Anterior cingulate cortex (tissue), 58 donors: ENCODE results near the gene PPP1R9A.
A peak's percentile ranks its signal among the peaks of the same experiment; 100 is the strongest.

Source experiments
- DNase-seq, 58 donors: peaks; one replicate each; lab custom pipeline; 2025; lab: John Stamatoyannopoulos, UW

The PPP1R9A gene

GRCh38 chr7:95011995-95012394 lies 104.6 kb downstream of the PPP1R9A start:
- DNase-seq: no peak

GRCh38 chr7:95018021-95018420 lies 110.6 kb downstream of the PPP1R9A start:
- no peak for DNase-seq

- no peak for DNase-seq
Observed at GRCh38 chr7:95026018-95026417, 118.6 kb downstream of the PPP1R9A start.

GRCh38 chr7:95026421-95027072 lies 119.2 kb downstream of the PPP1R9A start:
- no peak for DNase-seq

GRCh38 chr7:95027234-95027872 lies 120.0 kb downstream of the PPP1R9A start:
- no peak for DNase-seq

- DNase-seq: no peak
Observed at GRCh38 chr7:95028683-95029082, 121.3 kb downstream of the PPP1R9A start.

- DNase-seq: no peak
Observed at GRCh38 chr7:95035295-95035694, 127.9 kb downstream of the PPP1R9A start.

- no peak for DNase-seq
Observed at GRCh38 chr7:95041031-95041430, 133.6 kb downstream of the PPP1R9A start.

- peak in 21 of 58 donors; percentile 3 to 65 (median 26) for DNase-seq
Observed at GRCh38 chr7:95045236-95045923, 138.0 kb downstream of the PPP1R9A start.

GRCh38 chr7:95046494-95047240 lies 139.3 kb downstream of the PPP1R9A start:
- DNase-seq: peak in 9 of 58 donors; percentile 8 to 54 (median 19)

DNA sequence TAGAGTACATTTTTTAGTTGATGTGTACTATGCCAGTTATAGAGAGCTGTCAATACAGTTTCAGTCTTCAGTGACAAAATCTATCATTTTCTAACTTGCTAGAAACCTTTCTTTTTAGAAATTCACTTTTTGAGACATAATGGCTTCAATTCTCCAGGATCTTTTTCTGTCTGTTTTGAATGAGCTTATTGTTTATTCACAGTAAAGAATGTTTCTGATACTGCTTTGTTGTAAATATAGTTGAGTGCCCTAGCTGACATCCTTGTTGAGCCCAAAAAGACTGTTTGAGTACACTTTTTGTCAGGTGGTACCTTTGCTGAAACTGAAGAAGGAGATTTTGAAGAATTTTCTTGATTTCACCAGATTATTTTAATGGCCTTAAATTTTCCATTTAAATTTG lies 139.9 kb downstream of the PPP1R9A start:
- peak in 1 of 58 donors; percentile 24 for DNase-seq

DNA sequence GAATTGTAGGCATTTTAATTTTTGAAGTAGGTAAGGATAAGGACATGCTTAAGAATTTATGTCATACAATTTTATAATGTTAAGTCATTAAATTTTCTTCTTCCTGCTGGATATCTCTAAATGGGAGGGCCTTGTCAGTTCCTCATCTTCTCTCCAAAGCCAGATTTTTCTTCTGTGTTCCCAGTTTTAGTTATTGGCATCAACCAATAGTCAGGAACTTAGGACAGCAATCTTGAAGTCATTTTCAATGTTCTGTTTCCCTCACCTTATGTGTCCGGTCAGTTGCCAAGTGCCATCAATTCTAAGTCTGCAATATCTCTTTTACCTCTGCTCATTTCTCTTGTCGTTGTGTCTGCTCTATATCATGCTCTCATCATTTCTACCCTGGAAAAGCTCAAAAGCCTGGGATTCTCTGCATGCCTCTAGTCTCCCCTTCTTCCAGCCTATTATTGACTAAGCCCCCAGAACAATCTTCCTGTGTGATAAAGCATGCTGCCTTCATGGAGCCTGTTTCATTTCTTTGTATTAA lies 145.2 kb downstream of the PPP1R9A start:
- no peak for DNase-seq

DNA sequence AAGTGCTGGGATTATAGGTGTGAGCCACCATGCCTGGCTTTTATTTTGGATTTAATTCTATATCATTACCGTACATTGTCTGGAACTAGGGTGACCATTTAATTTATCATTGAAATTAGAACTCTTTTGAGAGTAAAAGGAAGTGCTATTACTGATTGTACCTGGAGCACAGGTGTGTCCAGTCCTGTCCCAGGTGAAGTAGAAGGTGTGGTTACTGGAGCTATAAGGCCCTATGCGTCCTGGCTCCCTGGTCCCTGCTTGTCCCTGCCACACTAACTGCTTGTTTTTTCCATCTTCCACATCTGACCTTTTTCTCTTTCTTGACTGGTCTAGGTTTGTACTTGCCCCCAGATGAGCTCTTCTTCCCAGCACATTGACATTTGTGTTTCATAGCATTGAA lies 147.0 kb downstream of the PPP1R9A start:
- DNase-seq: no peak

DNA sequence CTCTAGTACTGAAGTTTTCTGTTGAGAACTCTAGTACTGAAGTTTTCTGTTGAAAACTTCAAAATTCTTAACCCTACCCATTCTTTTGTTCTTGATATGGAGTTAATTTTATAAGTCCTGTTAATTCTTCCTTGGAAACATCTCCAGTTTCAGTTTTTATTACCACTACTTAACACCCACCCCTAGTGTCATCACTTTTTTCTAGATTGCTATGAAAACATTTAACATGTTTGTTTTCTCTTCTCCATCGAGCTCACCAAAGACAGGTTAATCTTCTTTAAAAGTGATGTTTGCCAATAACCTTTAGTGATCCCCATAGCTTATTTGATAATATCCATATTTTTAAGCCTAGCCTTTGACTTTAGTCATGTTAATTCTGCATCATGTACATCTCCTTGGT lies 147.9 kb downstream of the PPP1R9A start:
- no peak for DNase-seq

DNA sequence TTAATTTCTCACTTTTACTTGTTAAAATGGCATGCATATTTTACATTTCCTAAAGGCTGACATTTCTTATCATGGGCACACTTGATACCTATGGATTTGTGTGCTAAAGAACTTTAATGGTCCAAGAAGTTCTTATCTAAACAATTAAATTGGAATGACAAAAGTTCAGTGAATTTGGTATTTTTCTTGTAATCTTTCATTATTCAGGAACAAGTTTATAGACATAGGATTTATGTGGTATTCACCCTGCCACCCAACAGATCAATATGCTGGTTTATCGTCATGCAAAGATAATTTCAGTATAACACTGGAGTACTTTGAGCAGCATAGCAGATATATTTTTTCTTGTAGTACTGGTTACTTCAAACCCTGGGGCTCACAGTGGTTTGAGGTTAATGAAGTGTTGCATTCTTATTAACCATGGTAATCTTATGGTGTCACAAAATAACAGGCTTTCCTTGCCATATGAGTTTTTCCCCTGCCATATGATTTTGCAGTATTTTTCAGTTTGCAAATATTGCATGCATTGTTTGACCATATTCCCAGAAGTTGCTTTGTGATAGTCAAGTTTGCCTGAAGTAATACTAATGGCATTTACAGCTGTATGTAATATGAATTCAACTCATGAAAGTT lies 148.8 kb downstream of the PPP1R9A start:
- DNase-seq: no peak

GRCh38 chr7:95056901-95057300 lies 149.5 kb downstream of the PPP1R9A start:
- DNase-seq: no peak

DNA sequence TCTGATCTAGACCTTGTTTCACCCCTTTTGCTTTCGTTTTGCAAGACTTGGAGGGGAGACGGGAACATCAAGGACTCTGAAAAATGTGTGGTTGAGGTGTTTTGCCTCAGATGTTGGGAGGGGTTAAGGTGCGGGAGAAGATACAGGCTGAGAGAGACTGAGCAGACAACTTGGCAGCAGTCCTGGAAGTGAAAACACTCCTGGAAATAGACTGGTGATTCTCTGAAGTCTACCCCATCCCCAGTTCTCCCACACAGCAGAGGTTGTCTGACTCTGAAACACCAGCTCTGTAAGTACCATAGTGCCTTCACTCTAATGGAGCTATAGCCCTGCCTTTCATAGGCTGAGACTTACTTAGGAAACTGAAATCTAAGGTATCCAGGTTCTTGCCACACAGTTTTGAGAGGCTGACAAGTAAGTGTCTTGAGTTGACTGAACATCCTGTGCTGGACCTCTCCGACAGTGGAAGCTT lies 152.5 kb downstream of the PPP1R9A start:
- peak in 6 of 58 donors; percentile 5 to 32 (median 14) for DNase-seq

DNA sequence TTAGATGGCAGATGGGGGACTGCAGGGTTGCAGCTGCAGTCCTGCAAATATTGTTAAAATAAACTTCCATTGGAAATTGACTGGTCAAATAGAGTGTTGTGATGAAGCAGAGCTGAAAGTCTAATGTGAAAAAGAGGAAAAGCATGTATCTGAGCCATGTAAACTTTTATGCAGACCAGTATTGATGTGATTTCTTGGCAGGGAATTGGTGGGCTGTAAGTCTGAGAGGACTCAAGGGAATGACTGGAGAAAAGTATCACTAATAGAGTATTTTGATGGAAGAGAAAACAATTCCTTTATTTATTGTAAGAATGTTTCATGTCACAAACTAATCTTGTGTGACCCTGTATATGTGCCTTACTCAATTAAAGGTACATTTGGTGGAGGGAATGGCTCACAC lies 155.5 kb downstream of the PPP1R9A start:
- DNase-seq: peak in 1 of 58 donors; percentile 10

- no peak for DNase-seq
Observed at GRCh38 chr7:95066737-95067530, 159.5 kb downstream of the PPP1R9A start.
